Stomach (tissue), 9 donors: ENCODE measurements around the gene MED13L. TPM values are rescaled to one million over a fixed set of nuclear protein-coding genes. Genes with fewer than 3 reads are reported as not detected.
A peak's percentile ranks its signal among the peaks of the same experiment; 100 is the strongest.
"Not testable (repeated sequence)": the region's sequence is repeated elsewhere in the genome, so short reads cannot be mapped to it uniquely, and the experiment has no call there.

Source experiments
- DNase-seq, 2 donors: peaks; one replicate each; pipeline versions ENCODE4 v3.0.0 to v3.0.0-alpha.2; 2013 to 2019
- H3K27ac ChIP-seq, 5 donors: fragments of 200-600 bp in 4 of 5; sonication (generic) in 4 of 5; one replicate each; pipeline ENCODE4 v1.5.1; 2013 to 2019; ENCODE audit warnings: mild to moderate bottlenecking in 1 of 5, moderate library complexity in 1 of 5
- H3K27me3 ChIP-seq, 3 donors: fragments of 200-600 bp; sonication (generic); one replicate each; pipeline ENCODE4 v1.5.1; 2017 to 2019; ENCODE audit warnings: mixed run types in 1 of 3
- H3K36me3 ChIP-seq, 4 donors: fragments of 200-600 bp; sonication (generic); 1 replicate in 3 of 4; 2 replicates in 1 of 4; pipeline ENCODE4 v1.5.1; 2016 to 2019
- H3K4me1 ChIP-seq, 4 donors: fragments of 200-600 bp; sonication (generic); one replicate each; pipeline ENCODE4 v1.5.1; 2016 to 2019
- H3K4me3 ChIP-seq, 4 donors: fragments of 200-600 bp; sonication (generic) in 3 of 4; one replicate each; pipeline ENCODE4 v1.5.1; 2016 to 2019; ENCODE audit warnings: mild to moderate bottlenecking in 1 of 4
- H3K9me3 ChIP-seq, 4 donors: fragments of 200-600 bp; sonication (generic); one replicate each; pipeline ENCODE4 v1.5.1; 2016 to 2019
- EP300 ChIP-seq: sonication (generic); formaldehyde crosslinking; IDR thresholded peaks from one replicate; pipeline ENCODE4 v1.6.1; 2017; ENCODE audit warnings: antibody characterized with exemption
- POLR2A ChIP-seq, 4 donors: fragments of 450-650 bp; IDR thresholded peaks; one replicate each; pipeline ENCODE4 v1.6.1; 2016; ENCODE audit warnings: antibody characterized with exemption in 4 of 4, control low read depth in 2 of 4, mild to moderate bottlenecking in 1 of 4, moderate library complexity in 1 of 4
- POLR2AphosphoS5 ChIP-seq, 3 donors: sonication (generic); formaldehyde crosslinking; IDR thresholded peaks; one replicate each; pipeline ENCODE4 v1.6.1; 2016; ENCODE audit warnings: antibody characterized with exemption in 3 of 3
- WGBS, 5 donors: extraction: QIAGEN DNeasy Blood & Tissue Kit in 3 of 5; methylation state at CpG; one replicate each; pipeline versions ENCODE4 v1.1.5 to v1.1.7; 2013 to 2018; 5-methylcytosine and 5-hydroxymethylcytosine counted together
- intact Hi-C: fragments of 100-400 bp; cut with DNase I; formaldehyde crosslinking; loops from one replicate; pipeline ENCODE4 v1.15.1; 2023; ENCODE audit warnings: low total_unique reads
- polyA plus RNA-seq, 3 donors: library from polyadenylated mRNA; stranded (reverse); fragments of 200-250 nt; gene quantifications; one replicate each; pipeline ENCODE4 v1.2.3, GENCODE V29; 2013
- total RNA-seq, 5 donors: library from RNA; depleted of rRNA; stranded (reverse); fragments of >200 nt; gene quantifications; one replicate each; pipeline versions ENCODE4 v1.1.0 to v1.2.3, GENCODE V29; 2014 to 2016
- TF ChIP-seq, protein P1 (sequence below), 7 experiments: fragments of 450-650 bp in 4 of 7; fragments of 200-600 bp in 3 of 7; sonication (generic) in 3 of 7; IDR thresholded peaks; one replicate each; pipeline ENCODE4 v1.5.1; 2016 to 2019; ENCODE audit warnings: antibody characterized with exemption in 7 of 7, control low read depth in 2 of 7, mild to moderate bottlenecking in 1 of 7
- donor health status: healthy with polysubstance abuse.
- donor health status: Bipolar disorder and iron deficiency.
- donor health status: healthy.

Gene MED13L
- total and polyA plus RNA-seq, 8 donors, result 10.4 to 305 (median 72.7) TPM

DNA sequence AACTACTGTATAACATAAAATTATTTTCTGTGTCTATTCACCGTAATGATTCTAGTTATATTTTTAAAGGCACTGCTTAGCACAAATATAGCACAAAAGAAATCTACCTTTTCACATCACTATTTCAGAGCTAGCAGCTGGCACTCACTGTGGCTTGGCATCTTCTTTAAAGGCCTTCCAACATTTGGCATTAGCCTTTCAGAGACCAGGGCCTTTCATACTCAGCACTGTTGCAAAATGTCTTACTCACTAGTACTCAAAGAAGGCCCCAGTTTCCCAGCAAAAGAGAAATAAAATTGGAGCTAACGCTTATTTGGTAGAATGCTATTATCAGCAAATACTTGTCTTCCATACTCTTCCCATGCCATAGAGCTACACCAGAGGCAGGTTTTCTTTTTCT lies 238.4 kb downstream of the MED13L start:
- H3K4me3 ChIP-seq, result no peak overlapping the region
- intact Hi-C loops, result no loop called here
- no peaks in the 10 kb centered on the region for H3K9me3 ChIP-seq
- no peak overlapping the region for H3K27ac ChIP-seq
- TF ChIP-seq, protein P1, sequence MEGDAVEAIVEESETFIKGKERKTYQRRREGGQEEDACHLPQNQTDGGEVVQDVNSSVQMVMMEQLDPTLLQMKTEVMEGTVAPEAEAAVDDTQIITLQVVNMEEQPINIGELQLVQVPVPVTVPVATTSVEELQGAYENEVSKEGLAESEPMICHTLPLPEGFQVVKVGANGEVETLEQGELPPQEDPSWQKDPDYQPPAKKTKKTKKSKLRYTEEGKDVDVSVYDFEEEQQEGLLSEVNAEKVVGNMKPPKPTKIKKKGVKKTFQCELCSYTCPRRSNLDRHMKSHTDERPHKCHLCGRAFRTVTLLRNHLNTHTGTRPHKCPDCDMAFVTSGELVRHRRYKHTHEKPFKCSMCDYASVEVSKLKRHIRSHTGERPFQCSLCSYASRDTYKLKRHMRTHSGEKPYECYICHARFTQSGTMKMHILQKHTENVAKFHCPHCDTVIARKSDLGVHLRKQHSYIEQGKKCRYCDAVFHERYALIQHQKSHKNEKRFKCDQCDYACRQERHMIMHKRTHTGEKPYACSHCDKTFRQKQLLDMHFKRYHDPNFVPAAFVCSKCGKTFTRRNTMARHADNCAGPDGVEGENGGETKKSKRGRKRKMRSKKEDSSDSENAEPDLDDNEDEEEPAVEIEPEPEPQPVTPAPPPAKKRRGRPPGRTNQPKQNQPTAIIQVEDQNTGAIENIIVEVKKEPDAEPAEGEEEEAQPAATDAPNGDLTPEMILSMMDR (IDR thresholded peaks at IDR 0.05), result no peak
- TF ChIP-seq POLR2AphosphoS5 (IDR thresholded peaks at IDR 0.05) (no peak), EP300 (no peak), POLR2A (IDR thresholded peaks at IDR 0.05) (no peak)
- WGBS, 5 donors, result 95 to 100% (median 97%) methylated on average over 2 of the region's 2 CpGs
- DNase-seq, result no peak
- no peaks in the 10 kb centered on the region for H3K36me3 ChIP-seq
- H3K4me1 ChIP-seq, result peaks cover 0 to 37% (median 21%) of the 10 kb centered on the region in 4 donors
- H3K27me3 ChIP-seq, result no peaks in the 10 kb centered on the region

DNA sequence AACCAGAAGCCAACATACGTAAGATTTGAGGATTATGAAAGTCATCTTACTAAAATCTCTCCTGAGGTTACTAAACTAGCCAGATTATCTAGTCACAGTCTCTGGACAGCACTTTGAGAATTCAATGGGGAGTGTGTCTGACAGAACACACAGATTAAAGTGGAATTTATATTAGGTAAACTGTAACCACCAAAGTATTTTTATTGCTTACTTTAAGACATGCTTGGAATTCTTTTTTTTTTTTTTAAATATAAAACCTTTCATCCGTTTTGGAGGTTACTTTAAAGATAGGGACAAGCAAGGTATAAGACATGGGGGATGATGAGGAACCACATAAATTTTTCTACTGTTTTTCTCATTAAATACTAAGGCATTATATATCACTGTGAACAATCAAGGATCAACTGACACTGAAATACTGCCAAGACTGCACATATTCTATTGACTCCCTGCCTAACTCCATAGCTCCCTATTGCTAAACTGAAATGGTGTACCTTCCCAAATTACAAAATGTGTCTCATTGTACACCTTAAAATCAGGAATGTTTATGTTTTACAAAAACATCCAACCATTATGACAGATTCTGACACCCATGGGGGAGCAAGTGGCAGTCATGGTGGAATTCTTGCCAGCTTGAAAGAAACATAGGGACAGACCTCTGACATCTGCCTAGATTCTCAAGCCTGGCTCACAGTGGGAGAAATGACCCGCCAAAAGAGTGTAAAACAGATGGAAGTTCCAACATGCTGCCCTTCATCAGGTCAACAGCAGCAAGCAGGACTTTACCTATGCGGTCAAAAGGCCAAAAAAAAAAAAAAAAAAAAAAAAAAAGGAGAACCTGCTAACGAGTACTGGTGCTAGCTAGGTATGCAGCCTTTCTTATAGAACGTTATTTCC lies 239.3 kb downstream of the MED13L start:
- WGBS, 5 donors, result 71 to 89% (median 85%) methylated on average over 6 of the region's 6 CpGs
- Histone ChIP-seq H3K4me1 (peaks cover 0 to 28% (median 13%) of the 10 kb centered on the region in 4 donors), H3K9me3 (no peaks in the 10 kb centered on the region), H3K27me3 (no peaks in the 10 kb centered on the region), H3K4me3 (no peak overlapping the region), H3K27ac (no peak overlapping the region), H3K36me3 (no peaks in the 10 kb centered on the region)
- intact Hi-C loops, result no loop called here
- TF ChIP-seq POLR2A (IDR thresholded peaks at IDR 0.05), result no peak
- DNase-seq, result no peak

DNA sequence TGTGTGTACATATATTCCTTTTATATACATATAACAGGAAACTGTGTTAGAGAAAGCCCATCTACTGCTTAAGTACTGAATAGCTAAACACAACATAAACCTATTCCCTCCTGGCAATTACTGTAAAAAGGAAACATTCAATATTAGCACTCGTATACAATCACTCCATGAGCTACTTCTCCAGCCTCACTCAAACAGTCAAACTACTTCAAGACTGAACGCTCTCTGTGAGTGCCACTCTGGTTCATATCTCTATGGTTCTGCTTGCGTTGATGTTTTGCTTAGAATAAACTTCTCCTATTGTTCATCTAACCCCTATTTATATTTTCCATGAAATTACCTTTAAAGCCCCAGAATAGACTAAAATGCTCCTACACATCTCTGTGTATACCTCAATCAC lies 243.7 kb downstream of the MED13L start:
- TF ChIP-seq POLR2AphosphoS5 (IDR thresholded peaks at IDR 0.05), result no peak
- no peak for TF ChIP-seq POLR2A (IDR thresholded peaks at IDR 0.05)
- TF ChIP-seq EP300, result no peak
- TF ChIP-seq, protein P1 (IDR thresholded peaks at IDR 0.05), result no peak
- Histone ChIP-seq H3K27me3 (no peaks in the 10 kb centered on the region), H3K4me3 (no peak overlapping the region), H3K27ac (no peak overlapping the region), H3K36me3 (peaks cover 0 to 5% (median 2%) of the 10 kb centered on the region in 4 donors), H3K9me3 (peaks cover 0 to 5% (median 0%) of the 10 kb centered on the region in 4 donors), H3K4me1 (peaks cover 0 to 15% (median 3%) of the 10 kb centered on the region in 4 donors)
- WGBS, 5 donors, result 85 to 92% (median 88%) methylated on average over 3 of the region's 3 CpGs
- DNase-seq, result no peak
- intact Hi-C loops, result no loop called here

DNA sequence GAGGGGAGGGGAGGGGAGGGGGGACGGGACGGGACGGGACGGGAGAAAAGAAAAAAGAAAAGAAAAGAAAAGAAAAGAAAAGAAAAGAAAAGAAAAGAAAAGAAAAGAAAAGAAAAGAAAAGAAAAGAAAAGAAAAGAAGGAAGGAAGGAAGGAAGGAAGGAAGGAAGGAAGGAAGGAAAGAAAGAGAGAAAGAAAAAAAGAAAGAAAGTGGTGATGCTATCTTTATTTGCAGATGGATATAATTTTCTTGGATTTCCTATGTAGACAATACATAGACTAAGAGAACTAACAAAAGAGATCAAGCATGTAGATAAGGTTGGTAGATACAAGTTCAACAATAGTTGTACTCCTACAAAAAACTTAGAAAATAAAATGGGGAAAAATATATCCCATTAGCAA lies 245.9 kb downstream of the MED13L start:
- H3K4me1 ChIP-seq, result peaks cover 0 to 12% (median 4%) of the 10 kb centered on the region in 4 donors
- intact Hi-C loops, DNase-seq, H3K36me3 ChIP-seq, H3K27ac ChIP-seq, H3K9me3 ChIP-seq, H3K27me3 ChIP-seq, H3K4me3 ChIP-seq: not testable (repeated sequence)
- 100% methylated on average over 4 of the region's 4 CpGs for WGBS, 5 donors

DNA sequence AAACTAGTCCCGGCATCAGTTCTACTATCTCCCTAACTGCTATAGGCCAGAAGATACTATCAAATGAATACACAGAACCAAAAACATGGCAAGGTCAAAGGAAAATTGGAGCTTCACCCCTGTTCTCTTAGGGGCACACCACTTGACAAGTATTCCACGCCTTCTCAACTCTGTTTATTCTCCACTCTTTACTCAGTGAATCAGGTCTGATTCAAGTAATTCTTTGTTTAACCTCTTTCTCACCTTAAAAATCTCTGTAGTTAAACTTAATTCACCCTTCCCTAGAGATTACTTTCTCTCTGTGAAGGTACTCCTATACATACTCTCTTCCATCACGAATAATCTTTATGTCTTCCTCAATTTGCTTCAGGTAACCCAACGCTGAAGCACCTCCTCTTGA lies 248.9 kb downstream of the MED13L start:
- intact Hi-C loops, result no loop called here
- H3K27ac ChIP-seq, result no peak overlapping the region
- no peak overlapping the region for H3K4me3 ChIP-seq
- TF ChIP-seq POLR2AphosphoS5 (IDR thresholded peaks at IDR 0.05), result no peak
- H3K27me3 ChIP-seq, result no peaks in the 10 kb centered on the region
- WGBS, 5 donors, result 62 to 80% (median 72%) methylated on average over 4 of the region's 4 CpGs
- H3K36me3 ChIP-seq, result peaks cover 0 to 5% (median 2%) of the 10 kb centered on the region in 4 donors
- peaks cover 0 to 5% (median 0%) of the 10 kb centered on the region in 4 donors for H3K9me3 ChIP-seq
- peak in 1 of 2 donors; percentile 9 for DNase-seq
- H3K4me1 ChIP-seq, result peaks cover 0 to 18% (median 6%) of the 10 kb centered on the region in 4 donors

DNA sequence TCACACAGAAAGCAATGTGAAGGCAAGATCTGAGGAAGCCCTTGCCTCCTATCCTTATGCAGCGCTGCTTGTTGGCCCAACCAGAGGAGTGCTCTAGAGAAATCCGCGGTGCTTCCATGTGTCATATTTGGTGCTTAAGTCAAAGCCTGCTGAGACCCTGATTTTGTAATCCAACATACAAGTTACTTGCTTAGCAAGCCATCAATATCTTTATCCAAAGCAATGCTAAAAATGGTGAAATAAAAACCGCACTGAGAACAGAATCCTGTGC lies 250.0 kb downstream of the MED13L start:
- peaks cover 0 to 22% (median 6%) of the 10 kb centered on the region in 4 donors for H3K4me1 ChIP-seq
- 90 to 98% (median 97%) methylated on average over 4 of the region's 4 CpGs for WGBS, 5 donors
- intact Hi-C loops, result no loop called here

More for the DNA sequence above, 250.0 kb downstream of the MED13L start:
- DNase-seq, result no peak
- peaks cover 0 to 5% (median 2%) of the 10 kb centered on the region in 4 donors for H3K36me3 ChIP-seq
- H3K9me3 ChIP-seq, result peaks cover 0 to 5% (median 0%) of the 10 kb centered on the region in 4 donors
- no peaks in the 10 kb centered on the region for H3K27me3 ChIP-seq
- H3K27ac ChIP-seq, result no peak overlapping the region
- no peak overlapping the region for H3K4me3 ChIP-seq
- TF ChIP-seq EP300 (no peak), POLR2AphosphoS5 (IDR thresholded peaks at IDR 0.05) (no peak), POLR2A (IDR thresholded peaks at IDR 0.05) (no peak)
- TF ChIP-seq, protein P1 (IDR thresholded peaks at IDR 0.05), result no peak
